GM12892 (cell line): Measurements from ENCODE around the gene PABPN1L.

Source experiments
- POLR2A ChIP-seq: IDR thresholded peaks from 2 replicates; pipeline ENCODE4 v1.6.1; 2011; ENCODE audit warnings: low read depth, low read length, control low read depth
- POLR2AphosphoS5 ChIP-seq: IDR thresholded peaks from 2 replicates; pipeline ENCODE4 v1.6.1; 2011; ENCODE audit warnings: low read depth, low read length, control low read depth

DNA sequence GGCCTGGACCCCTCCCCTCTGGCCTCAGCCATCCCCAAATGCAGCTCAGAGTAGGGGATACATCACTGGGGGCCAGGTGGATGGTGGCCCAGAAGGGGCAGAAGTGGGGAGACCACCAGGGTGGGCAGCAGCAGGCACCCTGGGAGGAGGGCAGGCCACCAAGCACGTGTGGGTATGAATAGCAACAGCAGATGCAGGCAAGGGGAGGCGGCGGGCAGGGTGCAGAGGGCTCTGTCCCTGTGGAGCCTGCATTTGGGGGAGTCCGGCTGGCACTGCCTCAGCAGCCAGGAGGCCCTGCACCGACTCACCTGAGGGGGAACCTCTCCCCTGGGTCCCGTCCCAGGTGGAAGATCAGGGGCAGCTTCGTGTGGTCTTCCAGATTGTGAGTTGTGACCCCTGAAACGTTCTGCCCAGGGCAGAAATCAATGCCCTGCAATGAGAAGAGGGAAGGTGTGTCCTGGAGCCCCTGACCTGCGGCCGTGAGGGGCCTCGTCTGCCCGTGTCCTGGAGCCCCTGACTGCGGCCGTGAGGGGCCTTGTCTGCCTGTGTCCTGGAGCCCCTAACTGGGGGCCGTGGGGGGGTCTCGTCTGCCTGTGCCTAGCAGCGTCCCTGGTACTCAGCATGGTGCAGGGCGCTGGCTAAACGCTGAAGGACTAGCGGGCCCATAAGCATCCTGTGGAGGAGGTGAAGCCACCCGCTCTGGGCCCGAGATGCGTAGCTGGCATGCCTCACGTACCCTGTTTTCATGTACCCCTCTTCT is 44.0 kb downstream of the PABPN1L start:
- TF ChIP-seq POLR2AphosphoS5 = no peak
- TF ChIP-seq POLR2A = no peak
